SK-N-SH treated with all-trans-retinoic acid at 6 μM for 48 hours (cell line): Measurements from ENCODE around the gene ARHGAP21.
"Not testable (repeated sequence)": the region's sequence is repeated elsewhere in the genome, so short reads cannot be mapped to it uniquely, and the experiment has no call there.

Source experiments
- ATAC-seq: fragments of 200-7000 bp; cut with Tn5 transposase; 3 replicates; pipeline ENCODE4 v1.9.1; 2020; ENCODE audit warnings: mild to moderate bottlenecking, moderate library complexity
- BACH2 ChIP-seq: fragments of 250-450 bp; sonication (Bioruptor Pico); IDR thresholded peaks from 2 replicates; pipeline ENCODE4 v1.9.0; 2021; ENCODE audit warnings: mild to moderate bottlenecking, borderline replicate concordance
- CREB5 ChIP-seq: fragments of 250-450 bp; sonication (Bioruptor Pico); IDR thresholded peaks from 2 replicates; pipeline ENCODE4 v1.5.1; 2020; ENCODE audit warnings: low read depth, mild to moderate bottlenecking, moderate library complexity
- CSDC2 ChIP-seq: fragments of 250-450 bp; sonication (Bioruptor Pico); IDR thresholded peaks from 2 replicates; pipeline ENCODE4 v1.5.0; 2020; ENCODE audit warnings: mild to moderate bottlenecking, moderate library complexity
- CSRNP3 ChIP-seq: fragments of 250-450 bp; sonication (Bioruptor Pico); IDR thresholded peaks from 2 replicates; pipeline ENCODE4 v1.5.1; 2021; ENCODE audit warnings: mild to moderate bottlenecking, moderate library complexity
- ISL1 ChIP-seq: fragments of 250-450 bp; sonication (Bioruptor Pico); IDR thresholded peaks from 2 replicates; pipeline ENCODE4 v2.1.2; 2022; ENCODE audit warnings: mild to moderate bottlenecking, moderate library complexity
- PATZ1 ChIP-seq: fragments of 250-450 bp; sonication (Bioruptor Pico); IDR thresholded peaks from 2 replicates; pipeline ENCODE4 v1.8.0; 2020; ENCODE audit warnings: mild to moderate bottlenecking, moderate library complexity, borderline replicate concordance
- POU6F1 ChIP-seq: fragments of 250-450 bp; sonication (Bioruptor Pico); IDR thresholded peaks from 2 replicates; pipeline ENCODE4 v1.8.0; 2021; ENCODE audit warnings: low read depth, mild to moderate bottlenecking, moderate library complexity, borderline replicate concordance
- PPARA ChIP-seq: fragments of 250-450 bp; sonication (Bioruptor Pico); IDR thresholded peaks from 2 replicates; pipeline ENCODE4 v1.5.0; 2020; ENCODE audit warnings: mild to moderate bottlenecking, borderline replicate concordance
- SNAI2 ChIP-seq: fragments of 250-450 bp; sonication (Bioruptor Pico); IDR thresholded peaks from 2 replicates; pipeline ENCODE4 v1.5.0; 2020; ENCODE audit warnings: mild to moderate bottlenecking, moderate library complexity
- TSHZ2 ChIP-seq: fragments of 250-450 bp; sonication (Bioruptor Pico); IDR thresholded peaks from 2 replicates; pipeline ENCODE4 v1.5.0; 2020; ENCODE audit warnings: mild to moderate bottlenecking, moderate library complexity
- ZC3H10 ChIP-seq: fragments of 250-450 bp; sonication (Bioruptor Pico); IDR thresholded peaks from 2 replicates; pipeline ENCODE4 v1.5.1; 2021; ENCODE audit warnings: mild to moderate bottlenecking, moderate library complexity
- ZFP30 ChIP-seq: fragments of 450-650 bp; formaldehyde crosslinking; IDR thresholded peaks from 2 replicates; pipeline ENCODE4 v1.5.0; 2022; ENCODE audit warnings: mild to moderate bottlenecking, moderate library complexity
- ZNF8 ChIP-seq: fragments of 450-650 bp; formaldehyde crosslinking; IDR thresholded peaks from 2 replicates; pipeline ENCODE4 v1.5.0; 2020; ENCODE audit warnings: mild to moderate bottlenecking, moderate library complexity

The ARHGAP21 gene

GRCh38 chr10:24669285-24669852, 54.3 kb downstream of the ARHGAP21 start (continued):
- no peak for TF ChIP-seq PATZ1 (CRISPR knock-in tag)
- no peak for TF ChIP-seq ZC3H10 (CRISPR knock-in tag)
- no peak for TF ChIP-seq TSHZ2 (CRISPR knock-in tag)
- no peak for TF ChIP-seq ZNF8 (CRISPR knock-in tag)
- no peak for TF ChIP-seq SNAI2 (CRISPR knock-in tag)

GRCh38 chr10:24668247-24668646, 55.4 kb downstream of the ARHGAP21 start:
- TF ChIP-seq CSRNP3 (no peak), ZFP30 (no peak)
- no peak for ATAC-seq

- ATAC-seq = no peak
- TF ChIP-seq POU6F1 (CRISPR knock-in tag) = no peak
- no peak for TF ChIP-seq SNAI2 (CRISPR knock-in tag)
- no peak for TF ChIP-seq ISL1 (CRISPR knock-in tag)
- no peak for TF ChIP-seq PPARA (CRISPR knock-in tag)
- TF ChIP-seq ZNF8 (CRISPR knock-in tag) = no peak
- no peak for TF ChIP-seq BACH2 (CRISPR knock-in tag)
- TF ChIP-seq, all 23 proteins: peak for 0
Measured at GRCh38 chr10:24664991-24665390, 58.7 kb downstream of the ARHGAP21 start.

GRCh38 chr10:24661376-24661775, 62.3 kb downstream of the ARHGAP21 start:
- no peak for ATAC-seq
- TF ChIP-seq ISL1 (CRISPR knock-in tag) = no peak
- no peak for TF ChIP-seq CREB5 (CRISPR knock-in tag)
- no peak for TF ChIP-seq CSDC2 (CRISPR knock-in tag)
- TF ChIP-seq ZNF8 (CRISPR knock-in tag) = no peak
- no peak for TF ChIP-seq SNAI2 (CRISPR knock-in tag)
- no peak for TF ChIP-seq POU6F1 (CRISPR knock-in tag)

GRCh38 chr10:24658319-24658718, 65.4 kb downstream of the ARHGAP21 start:
- ATAC-seq = not testable (repeated sequence)

GRCh38 chr10:24656326-24656725, 67.4 kb downstream of the ARHGAP21 start:
- not testable (repeated sequence) for ATAC-seq
